Endothelial cell of umbilical vein (primary cell): Measurements from ENCODE around the gene TIMM29. TPM values are rescaled to one million over a fixed set of nuclear protein-coding genes. Genes with fewer than 3 reads are reported as not detected.

ENCODE experiments used
- BruUV-seq: library from RNA; stranded (reverse); fragments of 400-500 nt; replicated peaks from 2 replicates; lab custom pipeline; 2021; lab: Mats Ljungman, UMichigan
- CTCF ChIA-PET: fragments of 300-600, 350-600 bp; sonication (Branson Sonifier 250); formaldehyde crosslinking; loops from one replicate; lab custom pipeline; 2021; ENCODE audit warnings: antibody characterized with exemption, inconsistent platforms; lab: Charles Lee
- POLR2A ChIA-PET: fragments of 300-600, 350-600 bp; sonication (Branson Sonifier 250); formaldehyde crosslinking; loops from one replicate; lab custom pipeline; 2021; ENCODE audit warnings: antibody characterized with exemption, inconsistent platforms; lab: Charles Lee
- DNase-seq: peaks from one replicate; pipeline ENCODE4 v3.0.0-alpha.2; 2011; ENCODE audit warnings: low read depth, low spot score
- FAIRE-seq: peaks from 2 replicates; lab custom pipeline; 2011; peaks lifted over from hg19 to GRCh38; lab: Jason Lieb, UNC
- H2AFZ ChIP-seq: 2 replicates; pipeline ENCODE4 v1.6.0; 2012; ENCODE audit warnings: low read depth, low read length, control low read depth, inconsistent platforms
- H3K27ac ChIP-seq: 2 replicates; pipeline ENCODE4 v1.5.1; 2011; ENCODE audit warnings: low read depth, mild to moderate bottlenecking, control low read depth, low read length, moderate library complexity; ENCODE audit not compliant: insufficient read depth
- H3K27me3 ChIP-seq, 2 experiments: 2 replicates each; pipeline versions ENCODE4 v1.6.0 to v1.6.1; 2011; ENCODE audit warnings: low read length in 2 of 2, mixed read lengths in 1 of 2; ENCODE audit not compliant: control insufficient read depth in 2 of 2, insufficient read depth in 2 of 2
- H3K36me3 ChIP-seq, 2 experiments: 2 replicates in 1 of 2; 3 replicates in 1 of 2; pipeline ENCODE4 v1.5.1; 2011; ENCODE audit warnings: low read length in 2 of 2, mild to moderate bottlenecking in 1 of 2, moderate library complexity in 1 of 2; ENCODE audit not compliant: control insufficient read depth in 2 of 2, insufficient read depth in 2 of 2; ENCODE audit errors: extremely low read depth in 1 of 2
- H3K4me1 ChIP-seq: 3 replicates; pipeline ENCODE4 v1.5.1; 2011; ENCODE audit warnings: mild to moderate bottlenecking, low read length; ENCODE audit not compliant: control insufficient read depth, insufficient read depth; ENCODE audit errors: extremely low read depth
- H3K4me2 ChIP-seq: 2 replicates; pipeline ENCODE4 v1.6.1; 2011; ENCODE audit warnings: low read length, control low read depth, mixed read lengths; ENCODE audit not compliant: insufficient read depth
- H3K4me3 ChIP-seq, 3 experiments: fragments of 200-600 bp in 1 of 3; sonication (generic), shearing (Covaris generic) in 1 of 3; replicated peaks in 1 of 3; 2 replicates each; pipeline ENCODE4 v1.5.1; 2011 to 2016; ENCODE audit warnings: control low read depth in 3 of 3, low read length in 3 of 3, mild to moderate bottlenecking in 2 of 3, inconsistent platforms in 1 of 3, low read depth in 1 of 3, moderate library complexity in 1 of 3; ENCODE audit not compliant: insufficient read depth in 1 of 3
- H3K79me2 ChIP-seq: 2 replicates; pipeline ENCODE4 v1.6.0; 2012; ENCODE audit warnings: low read length, inconsistent platforms; ENCODE audit not compliant: control insufficient read depth, insufficient read depth
- H3K9ac ChIP-seq: replicated peaks from 2 replicates; pipeline ENCODE3; 2011; ENCODE audit warnings: low read length, control low read depth; ENCODE audit not compliant: insufficient read depth; ENCODE audit errors: extremely low read depth
- H3K9me1 ChIP-seq: replicated peaks from 3 replicates; pipeline ENCODE4 v1.6.0; 2011; ENCODE audit warnings: mild to moderate bottlenecking, low read length; ENCODE audit not compliant: control insufficient read depth, insufficient read depth; ENCODE audit errors: extremely low read depth
- H3K9me3 ChIP-seq: replicated peaks from 2 replicates; pipeline ENCODE4 v1.5.1; 2012; ENCODE audit warnings: low read length, inconsistent platforms; ENCODE audit not compliant: control insufficient read depth, insufficient read depth
- H4K20me1 ChIP-seq: replicated peaks from 2 replicates; pipeline ENCODE3; 2011; ENCODE audit warnings: mild to moderate bottlenecking, low read length; ENCODE audit not compliant: control insufficient read depth, insufficient read depth; ENCODE audit errors: extremely low read depth
- CTCF ChIP-seq, 2 donors: IDR thresholded peaks; 1 replicate in 1 of 2; 2 replicates in 1 of 2; pipeline ENCODE4 v1.5.1; 2011; ENCODE audit warnings: low read length in 2 of 2, mild to moderate bottlenecking in 2 of 2, moderate library complexity in 2 of 2, control low read depth in 1 of 2, inconsistent platforms in 1 of 2, low read depth in 1 of 2; ENCODE audit not compliant: insufficient read depth in 1 of 2; ENCODE audit errors: extremely low read depth in 1 of 2
- EZH2 ChIP-seq: IDR thresholded peaks from 2 replicates; pipeline ENCODE4 v1.6.1; 2012; ENCODE audit warnings: borderline replicate concordance, low read depth, mild to moderate bottlenecking, moderate library complexity, low read length, inconsistent platforms; ENCODE audit not compliant: severe bottlenecking
- FOS ChIP-seq: IDR thresholded peaks from 2 replicates; pipeline ENCODE4 v1.6.1; 2011; ENCODE audit warnings: mild to moderate bottlenecking, low read length, moderate library complexity, borderline replicate concordance; ENCODE audit not compliant: insufficient read depth
- GATA2 ChIP-seq: IDR thresholded peaks from 2 replicates; pipeline ENCODE4 v1.7.0; 2011; ENCODE audit warnings: low read depth, mild to moderate bottlenecking, moderate library complexity, mixed read lengths, low read length; ENCODE audit not compliant: insufficient read length, insufficient read depth
- JUN ChIP-seq: IDR thresholded peaks from 2 replicates; pipeline ENCODE4 v1.6.1; 2011; ENCODE audit warnings: borderline replicate concordance, low read depth; ENCODE audit not compliant: insufficient read length, insufficient read depth
- MAX ChIP-seq: IDR thresholded peaks from 2 replicates; pipeline ENCODE4 v1.6.1; 2011; ENCODE audit not compliant: insufficient read depth, insufficient read length
- MYC ChIP-seq: IDR thresholded peaks from one replicate; pipeline ENCODE4 v1.6.1; 2011; ENCODE audit warnings: mild to moderate bottlenecking, low read depth, low read length
- POLR2A ChIP-seq: IDR thresholded peaks from 2 replicates; pipeline ENCODE4 v1.6.1; 2012; ENCODE audit warnings: low read depth, mild to moderate bottlenecking, control low read depth, low read length
- POLR2AphosphoS5 ChIP-seq: IDR thresholded peaks from 2 replicates; pipeline ENCODE4 v1.6.1; 2012; ENCODE audit warnings: low read depth, mild to moderate bottlenecking, control low read depth, low read length, moderate library complexity; ENCODE audit not compliant: insufficient read depth
- dilution Hi-C: fragments of 300-500 bp; cut with MboI; formaldehyde crosslinking; loops from one replicate; pipeline ENCODE4 v1.15.0; 2019; ENCODE audit warnings: low sequenced_read_pairs; ENCODE audit not compliant: extremely low pct_ligation_motif_present
- intact Hi-C: fragments of 100-400 bp; cut with micrococcal nuclease; formaldehyde crosslinking; loops from one replicate; pipeline ENCODE4 v1.10.0; 2022
- polyA plus RNA-seq, 4 experiments: library from polyadenylated mRNA; depleted of rRNA in 3 of 4; stranded (reverse) in 3 of 4; unstranded in 1 of 4; fragments of >200 nt; gene quantifications; 2 replicates each; pipeline versions ENCODE4 v1.2.1 to v1.2.3, GENCODE V29; 2011 to 2012; ENCODE audit warnings: missing spikeins in 1 of 4
- total RNA-seq: library from RNA; stranded (reverse); gene quantifications from 2 replicates; pipeline ENCODE4 v1.2.3, GENCODE V29; 2021

The TIMM29 gene
- total and polyA plus RNA-seq, 2 donors (not counting 3 experiments of a cell fraction or from before 2014, with no cell fraction given): 10.7 to 20.6 TPM

- Histone ChIP-seq H3K36me3 (peaks cover 0 to 6% of the 10 kb centered on the region in 2 experiments), H3K79me2 (peaks cover 29% of the 10 kb centered on the region), H3K4me2 (peak overlapping the region; percentile 51), H3K4me3 (peak overlapping the region; percentile 69 to 96 (median 73)), H3K27ac (no peak overlapping the region), H3K27me3 (no peaks in the 10 kb centered on the region), H3K9me3 (no peaks in the 10 kb centered on the region), H3K9me1 (no peaks in the 10 kb centered on the region), H3K9ac (peak overlapping the region; percentile 61), H2AFZ (peak overlapping the region; percentile 25), H3K4me1 (peaks cover 9% of the 10 kb centered on the region), H4K20me1 (no peaks in the 10 kb centered on the region)
- POLR2A ChIA-PET: no interaction called here
- DNase-seq (no peak), FAIRE-seq (no peak)
- TF ChIP-seq FOS: no peak
- BruUV-seq: no TSS peak
- CTCF ChIA-PET: interaction anchor here (1.6 to 2.4 kb wide), 3 partner anchors 12 to 71 kb away, joined by 4 to 12 read pairs (median 5); partner anchors contain the start of gene CARM1
- intact Hi-C loops (loop anchor here (5.0 kb wide), 1 partner anchor 57 kb away; the partner anchor contains the start of gene CARM1), dilution Hi-C loops (no loop called here)
Measured at GRCh38 chr19:10929402-10929794, 787 bp downstream of the TIMM29 start.

- Histone ChIP-seq H3K27me3 (no peaks in the 10 kb centered on the region), H3K4me1 (peaks cover 7% of the 10 kb centered on the region), H3K79me2 (peaks cover 6% of the 10 kb centered on the region), H4K20me1 (no peaks in the 10 kb centered on the region), H3K9me1 (no peaks in the 10 kb centered on the region), H3K27ac (no peak overlapping the region), H3K9me3 (no peaks in the 10 kb centered on the region), H3K4me2 (no peak overlapping the region), H3K36me3 (no peaks in the 10 kb centered on the region), H3K4me3 (no peak overlapping the region), H2AFZ (no peak overlapping the region), H3K9ac (no peak overlapping the region)
- ChIA-PET POLR2A (interaction anchor here (0.6 to 1.2 kb wide), 3 partner anchors 8 to 433 kb away, joined by 3 to 10 read pairs (median 3); no protein-coding TSS in a partner anchor), CTCF (interaction anchor here (0.5 to 3.8 kb wide), 16 partner anchors 9 to 1982 kb away, joined by 3 to 24 read pairs (median 9); partner anchors contain the start of genes CARM1, DNM2 and SMARCA4)
- dilution Hi-C loops: no loop called here
- no TSS peak for BruUV-seq
- no peak for TF ChIP-seq CTCF (IDR thresholded peaks at IDR 0.05; ENCODE audit: extremely low read depth in 1 of 2, insufficient read depth in 1 of 2, low read depth in 1 of 2, low read length in 2 of 2)
- TF ChIP-seq GATA2: no peak
- TF ChIP-seq EZH2: no peak
- TF ChIP-seq FOS: no peak
- TF ChIP-seq JUN: no peak
- TF ChIP-seq MAX: no peak
- no peak for TF ChIP-seq POLR2AphosphoS5
- TF ChIP-seq POLR2A: no peak
- TF ChIP-seq MYC: no peak
- DNase-seq (no peak), FAIRE-seq (no peak)
- intact Hi-C loops: loop anchor here (1.0 to 10.0 kb wide), 5 partner anchors 39 to 267 kb away; no protein-coding TSS in a partner anchor
Measured at GRCh38 chr19:10935371-10936059, 6.9 kb downstream of the TIMM29 start.
